Sigmoid colon (tissue), 7 donors: ENCODE measurements around the gene PCGF2. TPM values are rescaled to one million over a fixed set of nuclear protein-coding genes. Genes with fewer than 3 reads are reported as not detected.

Source experiments
- DNase-seq: peaks from one replicate; pipeline ENCODE4 v3.0.0-alpha.2; 2019
- H3K27ac ChIP-seq, 4 donors: fragments of 200-600 bp; sonication (generic); one replicate each; pipeline ENCODE4 v1.5.1; 2016 to 2019; ENCODE audit warnings: mild to moderate bottlenecking in 1 of 4
- H3K27me3 ChIP-seq, 3 donors: fragments of 200-600 bp; sonication (generic); one replicate each; pipeline ENCODE4 v1.5.1; 2019; ENCODE audit warnings: mild to moderate bottlenecking in 1 of 3
- H3K36me3 ChIP-seq, 4 donors: fragments of 200-600 bp; sonication (generic); one replicate each; pipeline ENCODE4 v1.5.1; 2016 to 2019
- H3K4me1 ChIP-seq, 4 donors: fragments of 200-600 bp; sonication (generic); one replicate each; pipeline ENCODE4 v1.5.1; 2017 to 2019
- H3K4me3 ChIP-seq, 4 donors: fragments of 200-600 bp; sonication (generic); one replicate each; pipeline ENCODE4 v1.5.1; 2017 to 2019; ENCODE audit warnings: mild to moderate bottlenecking in 2 of 4, moderate library complexity in 1 of 4
- H3K9me3 ChIP-seq, 4 donors: fragments of 200-600 bp in 3 of 4; sonication (generic) in 3 of 4; one replicate each; pipeline versions ENCODE4 v1.5.1 to v1.6.1; 2013 to 2019
- CTCF ChIP-seq, 4 experiments: fragments of 450-650 bp in 3 of 4; fragments of 200-600 bp in 1 of 4; IDR thresholded peaks; one replicate each; pipeline ENCODE4 v1.5.1; 2016 to 2019; ENCODE audit warnings: antibody characterized with exemption in 4 of 4, mild to moderate bottlenecking in 3 of 4, moderate library complexity in 2 of 4
- EP300 ChIP-seq, 4 donors: sonication (generic); formaldehyde crosslinking; IDR thresholded peaks; one replicate each; pipeline ENCODE4 v1.6.1; 2017; ENCODE audit warnings: antibody characterized with exemption in 4 of 4
- POLR2A ChIP-seq, 2 donors: fragments of 450-650 bp; IDR thresholded peaks; one replicate each; pipeline ENCODE4 v1.6.1; 2016; ENCODE audit warnings: antibody characterized with exemption in 2 of 2, mild to moderate bottlenecking in 2 of 2, moderate library complexity in 2 of 2
- POLR2AphosphoS5 ChIP-seq, 4 donors: sonication (generic); formaldehyde crosslinking; IDR thresholded peaks; one replicate each; pipeline ENCODE4 v1.6.1; 2017; ENCODE audit warnings: antibody characterized with exemption in 4 of 4
- WGBS, 2 donors: extraction: QIAGEN DNeasy Blood & Tissue Kit; methylation state at CpG; one replicate each; pipeline ENCODE4 v1.1.7; 2013; 5-methylcytosine and 5-hydroxymethylcytosine counted together
- intact Hi-C: fragments of 100-400 bp; cut with DNase I; formaldehyde crosslinking; loops from one replicate; pipeline ENCODE4 v1.15.1; 2023
- polyA plus RNA-seq, 3 donors: library from polyadenylated mRNA; stranded (reverse); fragments of 200-250 nt; gene quantifications; one replicate each; pipeline ENCODE4 v1.2.3, GENCODE V29; 2013
- total RNA-seq, 4 donors: library from RNA; depleted of rRNA; stranded (reverse); fragments of >200 nt; gene quantifications; one replicate each; pipeline ENCODE4 v1.1.0, GENCODE V29; 2016
- donor health status: healthy with polysubstance abuse.
- donor health status: Bipolar disorder and iron deficiency.
- donor health status: healthy.

Gene PCGF2
- total and polyA plus RNA-seq, 7 donors: 4.3 to 32.6 (median 8.9) TPM

DNA sequence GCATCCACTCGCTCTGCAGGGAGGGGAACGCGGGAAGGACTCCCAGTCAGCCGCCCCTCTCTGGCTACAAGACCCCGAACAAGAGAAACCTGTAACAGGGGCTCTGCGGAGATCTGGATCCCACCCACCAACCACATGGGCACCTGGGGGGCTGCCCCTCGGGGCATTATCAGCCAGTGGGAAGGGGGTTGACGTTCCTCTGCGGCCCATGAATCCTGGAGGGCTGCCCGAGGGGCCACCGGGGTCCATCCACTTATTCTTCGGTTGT is 1.8 kb upstream of the PCGF2 start:
- WGBS, 2 donors: 3 to 8% methylated on average over 12 of the region's 12 CpGs
- H3K4me3 ChIP-seq: peak overlapping the region; percentile 60 to 82 (median 74)
- no peak for TF ChIP-seq CTCF (IDR thresholded peaks at IDR 0.05)
- peaks cover 0 to 76% (median 69%) of the 10 kb centered on the region in 4 donors for H3K4me1 ChIP-seq
- DNase-seq: no peak
- H3K27me3 ChIP-seq: peaks cover 0 to 26% (median 0%) of the 10 kb centered on the region in 3 donors
- H3K27ac ChIP-seq: peak overlapping the region; percentile 86 to 94 (median 89)
- peaks cover 0 to 9% (median 3%) of the 10 kb centered on the region in 4 donors for H3K36me3 ChIP-seq
- no peaks in the 10 kb centered on the region for H3K9me3 ChIP-seq
- intact Hi-C loops: loop anchor here (2.0 kb wide), 1 partner anchor 19 kb away; the partner anchor contains the start of gene CISD3

- peak overlapping the region; percentile 86 to 94 (median 89) for H3K27ac ChIP-seq
- intact Hi-C loops: loop anchor here (2.0 kb wide), 1 partner anchor 19 kb away; the partner anchor contains the start of gene CISD3
- TF ChIP-seq POLR2AphosphoS5 (IDR thresholded peaks at IDR 0.05) (peak; percentile 50 to 76 (median 72)), EP300 (IDR thresholded peaks at IDR 0.05) (peak in 1 of 4 donors; percentile 33), POLR2A (IDR thresholded peaks at IDR 0.05) (peak; percentile 51 to 52), CTCF (IDR thresholded peaks at IDR 0.05) (no peak)
- 1% methylated on average over 79 of the region's 79 CpGs for WGBS, 2 donors
- H3K36me3 ChIP-seq: peaks cover 0 to 8% (median 1%) of the 10 kb centered on the region in 4 donors
- DNase-seq: peak; percentile 95
- H3K27me3 ChIP-seq: peaks cover 0 to 26% (median 0%) of the 10 kb centered on the region in 3 donors
- peak overlapping the region; percentile 60 to 82 (median 74) for H3K4me3 ChIP-seq
- H3K4me1 ChIP-seq: peaks cover 0 to 76% (median 67%) of the 10 kb centered on the region in 4 donors
- H3K9me3 ChIP-seq: no peaks in the 10 kb centered on the region
Observed at GRCh38 chr17:38749223-38750043, 1.3 kb upstream of the PCGF2 start.

DNA sequence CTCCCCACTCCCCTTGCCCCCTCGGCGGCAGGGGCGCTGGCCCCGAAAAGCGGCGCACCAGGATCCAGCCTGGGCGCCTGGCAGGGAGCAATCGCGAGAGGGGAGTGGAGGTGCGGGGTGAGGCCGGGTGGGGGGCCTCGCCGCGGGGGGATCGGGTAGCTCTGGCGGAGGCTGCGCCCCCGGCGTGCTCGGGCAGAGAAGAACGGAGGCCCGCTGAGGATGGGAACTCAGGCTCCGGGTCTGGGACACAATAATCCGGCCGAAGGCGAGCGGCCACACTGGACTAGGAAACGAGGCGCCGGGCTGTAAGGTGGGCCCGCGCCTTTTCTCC is 721 bp upstream of the PCGF2 start:
- 1% methylated on average over 32 of the region's 32 CpGs for WGBS, 2 donors
- H3K9me3 ChIP-seq: no peaks in the 10 kb centered on the region
- DNase-seq: no peak
- peak overlapping the region; percentile 60 to 82 (median 74) for H3K4me3 ChIP-seq
- peak overlapping the region; percentile 86 to 94 (median 89) for H3K27ac ChIP-seq
- TF ChIP-seq POLR2AphosphoS5 (IDR thresholded peaks at IDR 0.05) (no peak), POLR2A (IDR thresholded peaks at IDR 0.05) (no peak), EP300 (IDR thresholded peaks at IDR 0.05) (no peak), CTCF (IDR thresholded peaks at IDR 0.05) (no peak)
- peaks cover 0 to 26% (median 0%) of the 10 kb centered on the region in 3 donors for H3K27me3 ChIP-seq
- intact Hi-C loops: no loop called here
- peaks cover 0 to 71% (median 64%) of the 10 kb centered on the region in 4 donors for H3K4me1 ChIP-seq
- H3K36me3 ChIP-seq: peaks cover 0 to 2% (median 0%) of the 10 kb centered on the region in 4 donors

DNA sequence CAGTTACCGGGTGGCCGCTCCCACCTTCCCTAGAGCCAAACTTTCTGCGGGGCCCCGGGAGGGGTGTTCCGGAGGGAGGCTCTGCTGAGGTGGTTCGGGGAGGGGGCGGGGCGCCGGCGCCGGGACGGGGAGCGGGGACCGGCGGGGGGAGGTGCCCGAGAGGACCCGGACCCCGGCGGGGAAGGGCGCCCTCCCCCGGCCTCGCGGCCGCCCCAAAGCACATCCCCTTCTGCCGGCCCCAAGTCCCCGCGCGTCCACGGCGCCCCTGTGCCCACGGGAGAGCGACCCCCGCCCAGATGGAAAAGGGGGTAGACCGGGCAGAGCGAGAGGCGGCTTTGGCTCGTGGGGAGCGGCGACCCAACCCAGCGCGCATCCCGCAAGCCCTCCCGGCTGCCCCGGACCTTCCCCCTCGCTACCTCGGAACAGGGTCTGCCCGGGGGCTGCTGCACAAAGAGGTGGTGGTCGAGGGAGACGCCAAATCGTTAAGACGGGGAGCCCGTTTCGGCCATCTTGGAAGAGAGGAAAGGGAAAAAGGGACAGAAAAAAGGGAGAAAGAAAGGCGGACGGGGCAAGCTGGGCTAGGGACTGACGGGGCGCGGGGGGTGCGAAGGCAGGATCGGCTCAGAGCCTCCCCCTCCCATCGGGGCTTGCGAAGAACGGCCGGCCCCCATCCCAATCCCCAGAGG is 530 bp downstream of the PCGF2 start:
- peaks cover 0 to 76% (median 63%) of the 10 kb centered on the region in 4 donors for H3K4me1 ChIP-seq
- peak overlapping the region; percentile 86 to 94 (median 89) for H3K27ac ChIP-seq
- TF ChIP-seq CTCF (IDR thresholded peaks at IDR 0.05) (no peak), POLR2A (IDR thresholded peaks at IDR 0.05) (no peak), EP300 (IDR thresholded peaks at IDR 0.05) (no peak), POLR2AphosphoS5 (IDR thresholded peaks at IDR 0.05) (no peak)
- 1% methylated on average over 64 of the region's 64 CpGs for WGBS, 2 donors
- intact Hi-C loops: no loop called here
- peak overlapping the region; percentile 60 to 82 (median 74) for H3K4me3 ChIP-seq
- no peaks in the 10 kb centered on the region for H3K9me3 ChIP-seq
- H3K27me3 ChIP-seq: peaks cover 0 to 26% (median 0%) of the 10 kb centered on the region in 3 donors
- no peaks in the 10 kb centered on the region for H3K36me3 ChIP-seq
- DNase-seq: no peak
